ENCODE measurements around the gene SGMS2. TPM values are rescaled to one million over a fixed set of nuclear protein-coding genes. Genes with fewer than 3 reads are reported as not detected.
A peak's percentile ranks its signal among the peaks of the same experiment; 100 is the strongest.

Gene SGMS2
- total and polyA plus RNA-seq, 2 donors (not counting 1 experiment from before 2014, with no cell fraction given), result 0.12 TPM; not detected in 1

DNA sequence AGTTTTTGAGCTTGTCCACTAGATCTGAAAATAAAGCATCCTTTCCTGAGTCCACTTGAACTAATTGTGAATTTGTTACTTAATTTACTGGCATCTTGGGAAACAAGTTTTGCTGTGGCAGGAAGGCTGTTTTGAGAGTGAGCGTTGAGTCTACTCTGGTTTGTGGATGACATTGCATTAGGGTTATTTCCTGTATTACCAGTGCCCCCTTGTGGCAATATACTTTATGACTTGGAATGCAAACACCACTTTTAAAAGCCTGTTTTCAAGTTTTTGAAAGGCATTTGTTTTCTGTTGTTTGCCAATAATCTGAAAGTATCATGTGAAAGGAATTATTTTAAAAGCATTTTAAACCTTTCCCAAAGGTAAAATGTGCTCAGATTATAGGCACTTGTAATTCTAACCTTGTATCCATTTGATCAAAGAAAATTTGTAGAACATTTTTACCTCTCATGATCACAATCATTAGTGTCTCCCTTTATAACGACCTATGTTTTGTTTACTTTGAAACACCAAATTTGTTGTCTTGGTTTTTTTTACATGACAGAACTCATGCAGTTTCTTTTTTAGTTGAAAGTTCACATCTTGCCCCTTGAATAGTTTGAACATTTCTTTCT lies 88.7 kb downstream of the SGMS2 start:
- no peak for TF ChIP-seq EZH2 (IDR thresholded peaks at IDR 0.05; ENCODE audit: borderline replicate concordance, insufficient read depth, low read depth, low read length, poor library complexity, severe bottlenecking)
- TF ChIP-seq, protein P1, sequence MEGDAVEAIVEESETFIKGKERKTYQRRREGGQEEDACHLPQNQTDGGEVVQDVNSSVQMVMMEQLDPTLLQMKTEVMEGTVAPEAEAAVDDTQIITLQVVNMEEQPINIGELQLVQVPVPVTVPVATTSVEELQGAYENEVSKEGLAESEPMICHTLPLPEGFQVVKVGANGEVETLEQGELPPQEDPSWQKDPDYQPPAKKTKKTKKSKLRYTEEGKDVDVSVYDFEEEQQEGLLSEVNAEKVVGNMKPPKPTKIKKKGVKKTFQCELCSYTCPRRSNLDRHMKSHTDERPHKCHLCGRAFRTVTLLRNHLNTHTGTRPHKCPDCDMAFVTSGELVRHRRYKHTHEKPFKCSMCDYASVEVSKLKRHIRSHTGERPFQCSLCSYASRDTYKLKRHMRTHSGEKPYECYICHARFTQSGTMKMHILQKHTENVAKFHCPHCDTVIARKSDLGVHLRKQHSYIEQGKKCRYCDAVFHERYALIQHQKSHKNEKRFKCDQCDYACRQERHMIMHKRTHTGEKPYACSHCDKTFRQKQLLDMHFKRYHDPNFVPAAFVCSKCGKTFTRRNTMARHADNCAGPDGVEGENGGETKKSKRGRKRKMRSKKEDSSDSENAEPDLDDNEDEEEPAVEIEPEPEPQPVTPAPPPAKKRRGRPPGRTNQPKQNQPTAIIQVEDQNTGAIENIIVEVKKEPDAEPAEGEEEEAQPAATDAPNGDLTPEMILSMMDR (IDR thresholded peaks at IDR 0.05), result peak; percentile 91
- Mint-ChIP-seq H3K9me3 (ENCODE audit: insufficient read depth) (no peaks in the 10 kb centered on the region), H3K4me1 (peaks cover 2% of the 10 kb centered on the region), H3K27me3 (peaks cover 6% of the 10 kb centered on the region), H3K27ac (no peak overlapping the region), H3K4me3 (no peak overlapping the region)
- Histone ChIP-seq H3K36me3 (replicated peaks in 1 of 2; ENCODE audit: control extremely low read depth in 1 of 2, control insufficient read depth in 1 of 2, extremely low read depth in 1 of 2, insufficient read depth in 2 of 2, low read length in 1 of 2) (no peaks in the 10 kb centered on the region), H3K4me2 (replicated peaks; ENCODE audit: low read depth, low read length, poor library complexity, severe bottlenecking) (no peak overlapping the region), H3K4me3 (ENCODE audit: control extremely low read depth in 1 of 5, extremely low read depth in 1 of 5, insufficient read depth in 1 of 5, low read depth in 2 of 5, low read length in 4 of 5) (no peak overlapping the region), H3K27ac (ENCODE audit: low read length in 2 of 2) (no peak overlapping the region), H3K9ac (ENCODE audit: low read length) (no peak overlapping the region), H3K27me3 (replicated peaks in 1 of 4; ENCODE audit: control extremely low read depth in 1 of 4, control insufficient read depth in 3 of 4, insufficient read depth in 4 of 4, low read length in 3 of 4) (no peaks in the 10 kb centered on the region), H3K79me2 (ENCODE audit: control insufficient read depth, insufficient read depth, low read length) (no peaks in the 10 kb centered on the region), H2AFZ (ENCODE audit: insufficient read depth, low read depth, low read length, poor library complexity, severe bottlenecking) (peak overlapping the region; percentile 37), H3K4me1 (ENCODE audit: control insufficient read depth in 2 of 2, insufficient read depth in 2 of 2, low read length in 2 of 2) (no peaks in the 10 kb centered on the region), H4K20me1 (ENCODE audit: control insufficient read depth, insufficient read depth, low read length, poor library complexity, severe bottlenecking) (no peaks in the 10 kb centered on the region), H3K9me3 (ENCODE audit: control extremely low read depth in 1 of 3, control insufficient read depth in 2 of 3, insufficient read depth in 1 of 3, low read length in 2 of 3) (no peaks in the 10 kb centered on the region)
- POLR2A ChIA-PET, result no interaction called here
- 0% methylated on average over 1 of the region's 2 CpGs for WGBS (ENCODE audit: insufficient coverage)
- intact Hi-C loops (cut with micrococcal nuclease), result loop anchor here (1.0 to 2.0 kb wide), 2 partner anchors 17 to 155 kb away; partner anchors contain the start of gene CYP2U1
- ATAC-seq (ENCODE audit: low read depth) (peak; percentile 70), DNase-seq (peak; percentile 69)
- CTCF ChIA-PET, result interaction anchor here (0.6 to 1.3 kb wide), 7 partner anchors 8 to 1469 kb away, joined by 3 to 9 read pairs (median 3); no protein-coding TSS in a partner anchor

DNA sequence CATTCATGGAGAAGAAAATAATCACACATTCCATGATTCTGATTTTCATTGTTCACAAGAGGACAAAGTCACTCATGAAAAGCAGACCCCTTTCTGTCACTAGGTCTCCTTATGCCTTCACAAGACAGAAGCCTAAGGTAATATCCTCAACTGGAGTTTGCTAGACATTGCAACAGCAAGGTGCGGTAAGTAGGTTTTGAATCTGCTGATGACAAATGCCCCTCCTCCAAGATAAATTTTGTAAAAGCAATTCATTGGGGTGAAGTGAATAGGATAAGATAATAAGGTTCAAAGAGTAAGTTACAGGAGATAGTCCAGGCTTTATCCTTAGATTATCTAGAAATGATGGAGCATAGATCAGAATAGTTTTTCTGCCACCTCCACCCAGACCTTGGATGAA lies 90.5 kb downstream of the SGMS2 start:
- Histone ChIP-seq H3K4me3 (ENCODE audit: control extremely low read depth in 1 of 5, extremely low read depth in 1 of 5, insufficient read depth in 1 of 5, low read depth in 2 of 5, low read length in 4 of 5) (no peak overlapping the region), H3K79me2 (ENCODE audit: control insufficient read depth, insufficient read depth, low read length) (no peaks in the 10 kb centered on the region), H3K27me3 (replicated peaks in 1 of 4; ENCODE audit: control extremely low read depth in 1 of 4, control insufficient read depth in 3 of 4, insufficient read depth in 4 of 4, low read length in 3 of 4) (no peaks in the 10 kb centered on the region), H3K4me1 (ENCODE audit: control insufficient read depth in 2 of 2, insufficient read depth in 2 of 2, low read length in 2 of 2) (no peaks in the 10 kb centered on the region), H3K9me3 (ENCODE audit: control extremely low read depth in 1 of 3, control insufficient read depth in 2 of 3, insufficient read depth in 1 of 3, low read length in 2 of 3) (peaks cover 2 to 7% (median 4%) of the 10 kb centered on the region in 3 donors), H4K20me1 (ENCODE audit: control insufficient read depth, insufficient read depth, low read length, poor library complexity, severe bottlenecking) (no peaks in the 10 kb centered on the region), H3K9ac (ENCODE audit: low read length) (no peak overlapping the region), H3K4me2 (replicated peaks; ENCODE audit: low read depth, low read length, poor library complexity, severe bottlenecking) (no peak overlapping the region), H3K36me3 (replicated peaks in 1 of 2; ENCODE audit: control extremely low read depth in 1 of 2, control insufficient read depth in 1 of 2, extremely low read depth in 1 of 2, insufficient read depth in 2 of 2, low read length in 1 of 2) (no peaks in the 10 kb centered on the region), H3K27ac (ENCODE audit: low read length in 2 of 2) (no peak overlapping the region), H2AFZ (ENCODE audit: insufficient read depth, low read depth, low read length, poor library complexity, severe bottlenecking) (no peak overlapping the region)
- POLR2A ChIA-PET, result no interaction called here
- no peak for ATAC-seq (ENCODE audit: low read depth)
- peaks cover 6% of the 10 kb centered on the region for H3K27me3 Mint-ChIP-seq
- CTCF ChIA-PET, result interaction anchor here (0.9 to 2.4 kb wide), 2 partner anchors 16 to 157 kb away, joined by 4 to 7 read pairs; partner anchors contain the start of gene CYP2U1
- peaks cover 2% of the 10 kb centered on the region for H3K9me3 Mint-ChIP-seq (ENCODE audit: insufficient read depth)
- no CpG with 5 or more reads among the region's 1 CpG for WGBS (ENCODE audit: insufficient coverage)
- no peak for TF ChIP-seq EZH2 (IDR thresholded peaks at IDR 0.05; ENCODE audit: borderline replicate concordance, insufficient read depth, low read depth, low read length, poor library complexity, severe bottlenecking)
- TF ChIP-seq, protein P1 (IDR thresholded peaks at IDR 0.05), result no peak
- no peak overlapping the region for H3K4me3 Mint-ChIP-seq
- DNase-seq, result no peak
- no peak overlapping the region for H3K27ac Mint-ChIP-seq
- H3K4me1 Mint-ChIP-seq, result peaks cover 2% of the 10 kb centered on the region
- intact Hi-C loops (cut with micrococcal nuclease), result no loop called here

Data from B cell (primary cell).